NOMO-1 (cell line): ENCODE data around the gene NBEAL2.
"Not testable (repeated sequence)": the region's sequence is repeated elsewhere in the genome, so short reads cannot be mapped to it uniquely, and the experiment has no call there.

Experiments used
- DNase-seq, 2 experiments: peaks; one replicate each; lab custom pipeline; 2025; ENCODE audit not compliant: unreplicated experiment in 2 of 2; lab: John Stamatoyannopoulos, UW

NBEAL2 gene

GRCh38 chr3:46962990-46963389 lies 16.5 kb upstream of the NBEAL2 start:
- no peak for DNase-seq

GRCh38 chr3:46964038-46964590 lies 15.4 kb upstream of the NBEAL2 start:
- DNase-seq: not testable (repeated sequence)

GRCh38 chr3:46965151-46965550 lies 14.3 kb upstream of the NBEAL2 start:
- peak; percentile 76 to 89 for DNase-seq

- no peak for DNase-seq
Observed at GRCh38 chr3:46966811-46967210, 12.7 kb upstream of the NBEAL2 start.

- no peak for DNase-seq
Observed at GRCh38 chr3:46968783-46969428, 10.6 kb upstream of the NBEAL2 start.

GRCh38 chr3:46970391-46971091 lies 8.9 kb upstream of the NBEAL2 start:
- DNase-seq: no peak

- no peak for DNase-seq
Observed at GRCh38 chr3:46971151-46971550, 8.3 kb upstream of the NBEAL2 start.

GRCh38 chr3:46971742-46972141 lies 7.7 kb upstream of the NBEAL2 start:
- DNase-seq: peak in 1 of 2 experiments; percentile 35

- DNase-seq: no peak
Observed at GRCh38 chr3:46972396-46972795, 7.1 kb upstream of the NBEAL2 start.

GRCh38 chr3:46974421-46975171 lies 4.9 kb upstream of the NBEAL2 start:
- peak; percentile 44 to 77 for DNase-seq

GRCh38 chr3:46976326-46977190 lies 2.9 kb upstream of the NBEAL2 start, which contains the start of gene CCDC12:
CCDC12 (minus strand) TSS chr3:46976745; CDS start chr3:46976732, 13 bp downstream.
- peak; percentile 97 to 98 for DNase-seq

- no peak for DNase-seq
Observed at GRCh38 chr3:46977811-46978195, 1.7 kb upstream of the NBEAL2 start.

GRCh38 chr3:46978381-46978780 lies 1.1 kb upstream of the NBEAL2 start:
- DNase-seq: no peak

- no peak for DNase-seq
Observed at GRCh38 chr3:46979958-46980497, 562 bp downstream of the NBEAL2 start.

GRCh38 chr3:46981932-46982471 lies 2.5 kb downstream of the NBEAL2 start:
- no peak for DNase-seq

GRCh38 chr3:46982546-46982945 lies 3.1 kb downstream of the NBEAL2 start:
- DNase-seq: no peak

GRCh38 chr3:46984591-46985459 lies 5.4 kb downstream of the NBEAL2 start:
- DNase-seq: no peak

GRCh38 chr3:46985588-46985987 lies 6.1 kb downstream of the NBEAL2 start:
- DNase-seq: no peak
